ENCODE data around the gene RAB33B. TPM values are rescaled to one million over a fixed set of nuclear protein-coding genes. Genes with fewer than 3 reads are reported as not detected.

RAB33B gene
- total and polyA plus RNA-seq, 9 of the 15 experiments (the other 6 are each of a cell fraction or from before 2014, with no cell fraction given) = 1.7 to 3.7 (median 3.0) TPM

DNA sequence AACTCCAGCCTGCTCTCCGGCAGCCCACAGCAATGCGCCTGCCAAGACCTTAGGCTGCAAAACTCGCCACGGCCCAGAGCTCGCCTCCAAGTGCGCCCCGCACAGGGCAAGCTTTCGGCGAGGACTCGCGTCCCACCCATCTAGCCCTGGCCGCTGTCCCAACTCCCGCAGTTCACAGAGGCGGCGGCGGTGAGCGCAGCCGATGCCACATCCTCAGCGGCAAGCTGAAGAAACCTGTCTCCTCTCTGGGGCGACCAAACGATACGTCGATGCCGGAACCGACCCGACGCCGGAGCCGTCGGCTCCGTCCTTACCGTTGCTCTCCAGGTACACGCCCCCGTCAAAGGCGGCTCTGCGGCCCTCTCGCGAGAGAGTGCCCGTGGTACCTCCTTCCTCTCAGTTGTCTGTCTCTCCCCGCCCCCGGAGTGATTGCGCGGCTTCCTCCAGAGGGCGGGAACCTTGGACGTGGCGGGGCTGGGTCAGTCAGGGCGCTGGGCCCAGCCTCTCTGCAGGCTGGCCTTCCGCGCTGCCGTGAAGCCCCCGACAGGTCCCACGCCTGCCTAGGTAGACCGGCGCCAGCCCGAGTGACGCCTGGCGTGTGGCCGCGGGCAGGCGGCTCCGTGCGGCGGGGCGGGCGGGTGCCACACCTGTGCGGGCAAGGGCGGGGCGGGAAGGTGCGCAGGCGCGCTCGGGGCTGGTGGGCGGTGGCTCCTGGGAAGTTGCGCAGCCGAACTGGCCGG, 380 bp upstream of the RAB33B start (continued):
- TF ChIP-seq BCL6 (CRISPR knock-in tag; IDR thresholded peaks at IDR 0.05) (no peak), BRCA1 (IDR thresholded peaks at IDR 0.05) (no peak), BRCA1 (CRISPR knock-in tag; IDR thresholded peaks at IDR 0.05) (no peak), NCOR1 (IDR thresholded peaks at IDR 0.05) (no peak), GATAD2A (IDR thresholded peaks at IDR 0.05) (no peak), SRSF9 (IDR thresholded peaks at IDR 0.05; ENCODE audit: borderline replicate concordance, low read depth, low read length) (no peak), NONO (IDR thresholded peaks at IDR 0.05; ENCODE audit: low read depth in 2 of 2, low read length in 1 of 2) (peak; percentile 3 to 54; a peak in 3 of 4 replicates), ILF3 (IDR thresholded peaks at IDR 0.05; ENCODE audit: borderline replicate concordance) (no peak; the same call in 1 of the 2 replicates), NFIC (IDR thresholded peaks at IDR 0.05) (peak; percentile 94), NFE2 (IDR thresholded peaks at IDR 0.05; ENCODE audit: low read depth) (peak; percentile 14; the same call in 1 of the 2 replicates), ZNF3 (CRISPR knock-in tag; IDR thresholded peaks at IDR 0.05) (no peak), JUNB (CRISPR knock-in tag; conservative IDR thresholded peaks at IDR 0.05) (no peak), SNRNP70 (optimal IDR thresholded peaks at IDR 0.05; ENCODE audit: low read depth, low read length) (no peak), L3MBTL2 (IDR thresholded peaks at IDR 0.05) (peak; percentile 96), SAP30 (IDR thresholded peaks at IDR 0.05; ENCODE audit: borderline replicate concordance, insufficient read depth, low read depth, low read length, poor library complexity, severe bottlenecking) (no peak)
- TF ChIP-seq, protein P1, sequence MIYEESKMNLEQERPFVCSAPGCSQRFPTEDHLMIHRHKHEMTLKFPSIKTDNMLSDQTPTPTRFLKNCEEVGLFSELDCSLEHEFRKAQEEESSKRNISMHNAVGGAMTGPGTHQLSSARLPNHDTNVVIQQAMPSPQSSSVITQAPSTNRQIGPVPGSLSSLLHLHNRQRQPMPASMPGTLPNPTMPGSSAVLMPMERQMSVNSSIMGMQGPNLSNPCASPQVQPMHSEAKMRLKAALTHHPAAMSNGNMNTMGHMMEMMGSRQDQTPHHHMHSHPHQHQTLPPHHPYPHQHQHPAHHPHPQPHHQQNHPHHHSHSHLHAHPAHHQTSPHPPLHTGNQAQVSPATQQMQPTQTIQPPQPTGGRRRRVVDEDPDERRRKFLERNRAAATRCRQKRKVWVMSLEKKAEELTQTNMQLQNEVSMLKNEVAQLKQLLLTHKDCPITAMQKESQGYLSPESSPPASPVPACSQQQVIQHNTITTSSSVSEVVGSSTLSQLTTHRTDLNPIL (CRISPR knock-in tag; IDR thresholded peaks at IDR 0.05) = no peak
- TF ChIP-seq, protein P2, sequence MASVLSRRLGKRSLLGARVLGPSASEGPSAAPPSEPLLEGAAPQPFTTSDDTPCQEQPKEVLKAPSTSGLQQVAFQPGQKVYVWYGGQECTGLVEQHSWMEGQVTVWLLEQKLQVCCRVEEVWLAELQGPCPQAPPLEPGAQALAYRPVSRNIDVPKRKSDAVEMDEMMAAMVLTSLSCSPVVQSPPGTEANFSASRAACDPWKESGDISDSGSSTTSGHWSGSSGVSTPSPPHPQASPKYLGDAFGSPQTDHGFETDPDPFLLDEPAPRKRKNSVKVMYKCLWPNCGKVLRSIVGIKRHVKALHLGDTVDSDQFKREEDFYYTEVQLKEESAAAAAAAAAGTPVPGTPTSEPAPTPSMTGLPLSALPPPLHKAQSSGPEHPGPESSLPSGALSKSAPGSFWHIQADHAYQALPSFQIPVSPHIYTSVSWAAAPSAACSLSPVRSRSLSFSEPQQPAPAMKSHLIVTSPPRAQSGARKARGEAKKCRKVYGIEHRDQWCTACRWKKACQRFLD (CRISPR knock-in tag; IDR thresholded peaks at IDR 0.05) = peak; percentile 69; the same call in 1 of the 2 replicates
- TF ChIP-seq, protein P3, sequence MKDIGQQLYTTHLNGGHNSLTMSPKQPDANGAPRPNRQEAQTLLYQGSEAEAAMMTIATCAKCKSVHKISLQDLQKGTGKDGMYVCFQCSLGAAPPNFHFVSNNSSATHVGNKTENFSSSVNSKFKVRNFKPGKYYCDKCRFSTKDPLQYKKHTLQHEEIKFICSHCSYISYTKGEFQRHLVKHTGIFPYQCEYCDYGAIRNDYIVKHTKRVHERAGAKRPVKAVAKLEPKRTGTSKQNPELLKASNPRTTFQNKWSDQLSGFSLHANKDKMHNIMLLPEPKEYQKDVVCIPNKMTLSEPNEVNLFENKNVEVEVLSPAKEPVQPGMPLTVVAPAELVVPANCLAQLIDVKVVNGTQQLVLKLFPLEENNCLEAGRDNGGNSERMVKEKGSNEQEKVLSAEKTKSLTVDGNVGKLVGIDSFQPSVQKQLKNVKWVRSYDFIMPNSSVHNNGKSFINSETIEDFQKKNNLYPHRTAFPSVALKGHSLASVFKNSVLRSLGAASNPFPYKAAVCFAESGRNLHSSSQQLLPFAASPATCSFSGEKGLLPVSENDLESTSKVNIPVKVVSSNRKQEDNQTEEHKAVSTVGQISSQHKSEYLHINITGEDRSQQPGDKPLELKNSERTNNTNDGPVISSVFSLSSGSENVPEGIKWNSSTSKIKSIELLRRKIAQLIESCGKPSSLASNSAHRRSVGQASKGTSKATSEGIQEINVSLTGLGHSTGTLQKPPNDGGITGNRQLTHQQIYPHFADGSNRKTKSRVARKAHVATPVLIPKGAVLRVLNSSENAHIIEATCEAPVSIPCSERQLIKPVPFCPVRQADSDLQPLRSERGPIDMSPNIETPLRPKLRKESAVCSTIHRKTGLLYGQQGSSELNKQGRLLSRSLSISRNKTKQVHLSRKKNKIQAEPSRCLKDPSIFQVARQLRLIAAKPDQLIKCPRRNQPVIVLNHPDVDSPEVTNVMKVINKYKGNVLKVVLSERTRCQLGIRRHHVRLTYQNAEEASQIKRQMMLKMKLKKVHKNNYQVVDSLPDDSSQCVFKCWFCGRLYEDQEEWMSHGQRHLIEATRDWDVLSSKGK (CRISPR knock-in tag; IDR thresholded peaks at IDR 0.05) = no peak

All from K562 (cell line).